ENCODE data around the gene BCAS3. TPM values are rescaled to one million over a fixed set of nuclear protein-coding genes. Genes with fewer than 3 reads are reported as not detected.

Gene BCAS3
- total RNA-seq, 1 experiment from 2014 or later = 26.6 TPM

- peak; percentile 66 for DNase-seq (ENCODE audit: extremely low read depth, low read depth)
Observed at GRCh38 chr17:61409301-61410112, 731.9 kb downstream of the BCAS3 start.

- DNase-seq (ENCODE audit: extremely low read depth, low read depth) = no peak
Observed at GRCh38 chr17:61410141-61411010, 732.7 kb downstream of the BCAS3 start.

- DNase-seq (ENCODE audit: extremely low read depth, low read depth) = no peak
Observed at GRCh38 chr17:61411011-61411260, 733.3 kb downstream of the BCAS3 start.

- DNase-seq (ENCODE audit: extremely low read depth, low read depth) = peak; percentile 52
Observed at GRCh38 chr17:61411261-61412142, 733.9 kb downstream of the BCAS3 start.

- DNase-seq (ENCODE audit: extremely low read depth, low read depth) = peak; percentile 75
Observed at GRCh38 chr17:61412143-61412859, 734.6 kb downstream of the BCAS3 start.

GRCh38 chr17:61412860-61413660 lies 735.4 kb downstream of the BCAS3 start:
- DNase-seq (ENCODE audit: extremely low read depth, low read depth) = no peak

- DNase-seq (ENCODE audit: extremely low read depth, low read depth) = no peak
Observed at GRCh38 chr17:61413661-61414126, 736.0 kb downstream of the BCAS3 start.

GRCh38 chr17:61414141-61414935 lies 736.7 kb downstream of the BCAS3 start:
- no peak for DNase-seq (ENCODE audit: extremely low read depth, low read depth)

GRCh38 chr17:61414936-61415251 lies 737.2 kb downstream of the BCAS3 start:
- no peak for DNase-seq (ENCODE audit: extremely low read depth, low read depth)

- DNase-seq (ENCODE audit: extremely low read depth, low read depth) = no peak
Observed at GRCh38 chr17:61415374-61416210, 737.9 kb downstream of the BCAS3 start.

- no peak for DNase-seq (ENCODE audit: extremely low read depth, low read depth)
Observed at GRCh38 chr17:61416211-61416539, 738.5 kb downstream of the BCAS3 start.

- DNase-seq (ENCODE audit: extremely low read depth, low read depth) = peak; percentile 92
Observed at GRCh38 chr17:61416540-61417363, 739.1 kb downstream of the BCAS3 start.

- DNase-seq (ENCODE audit: extremely low read depth, low read depth) = no peak
Observed at GRCh38 chr17:61418449-61418848, 740.8 kb downstream of the BCAS3 start.

GRCh38 chr17:61419496-61420046 lies 741.9 kb downstream of the BCAS3 start:
- DNase-seq (ENCODE audit: extremely low read depth, low read depth) = no peak

- no peak for DNase-seq (ENCODE audit: extremely low read depth, low read depth)
Observed at GRCh38 chr17:61420052-61420451, 742.4 kb downstream of the BCAS3 start.

GRCh38 chr17:61420745-61421398 lies 743.2 kb downstream of the BCAS3 start:
- no peak for DNase-seq (ENCODE audit: extremely low read depth, low read depth)

Data from NCI-H460 (cell line).